Stimulated activated CD4-positive, alpha-beta T cell treated with anti-CD3 and anti-CD28 coated beads, Interleukin-12 subunit alpha, Interleukin-12 subunit beta, amount 100 ng/mL, for 48 hours (primary cell): ENCODE measurements around the gene USP48.
"Not testable (repeated sequence)": the region's sequence is repeated elsewhere in the genome, so short reads cannot be mapped to it uniquely, and the experiment has no call there.

ENCODE experiments used
- DNase-seq, 3 donors: peaks; one replicate each; pipeline ENCODE4 v3.0.0-alpha.2; 2020; ENCODE audit warnings: low read depth in 2 of 3, low spot score in 1 of 3

The USP48 gene

DNA sequence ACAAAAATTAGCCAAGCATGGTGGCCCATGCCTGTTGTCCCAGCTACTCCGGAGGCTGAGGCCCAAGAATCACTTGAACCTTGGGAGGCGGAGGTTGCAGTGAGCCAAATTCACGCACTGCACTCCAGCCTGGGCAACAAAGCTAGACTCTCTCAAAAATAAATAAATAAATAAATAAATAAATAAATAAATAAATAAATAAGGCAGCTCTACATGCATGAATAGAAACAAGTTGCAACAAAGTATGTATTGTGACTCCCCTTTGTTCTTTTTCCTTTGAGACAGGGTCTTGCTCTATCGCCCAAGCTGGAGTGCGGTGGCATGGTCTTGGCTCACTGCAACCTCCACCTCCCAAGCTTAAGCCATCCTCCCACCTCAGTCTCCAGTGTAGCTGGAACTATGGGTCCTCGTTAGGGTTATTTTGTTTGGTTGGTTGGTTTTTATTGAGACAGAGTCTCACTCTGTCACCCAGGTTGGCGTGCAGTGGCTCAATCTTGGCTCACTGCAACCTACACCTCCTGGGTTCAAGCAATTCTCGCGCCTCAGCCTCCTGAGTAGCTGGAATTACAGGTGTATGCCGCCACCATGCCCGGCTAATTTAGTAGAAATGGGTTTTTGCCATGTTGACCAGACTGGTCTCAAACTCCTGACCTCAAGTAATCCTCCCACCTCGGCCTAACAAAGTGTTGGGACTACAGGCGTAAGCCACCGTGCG is 8.0 kb downstream of the USP48 start:
- no peak for DNase-seq

- no peak for DNase-seq
These were observed 9.4 kb downstream of the USP48 start for GRCh38 chr1:21773585-21773984.

- DNase-seq: not testable (repeated sequence)
These were observed 11.3 kb downstream of the USP48 start for GRCh38 chr1:21771672-21772071.

GRCh38 chr1:21770602-21771001 is 12.3 kb downstream of the USP48 start:
- DNase-seq: not testable (repeated sequence)

DNA sequence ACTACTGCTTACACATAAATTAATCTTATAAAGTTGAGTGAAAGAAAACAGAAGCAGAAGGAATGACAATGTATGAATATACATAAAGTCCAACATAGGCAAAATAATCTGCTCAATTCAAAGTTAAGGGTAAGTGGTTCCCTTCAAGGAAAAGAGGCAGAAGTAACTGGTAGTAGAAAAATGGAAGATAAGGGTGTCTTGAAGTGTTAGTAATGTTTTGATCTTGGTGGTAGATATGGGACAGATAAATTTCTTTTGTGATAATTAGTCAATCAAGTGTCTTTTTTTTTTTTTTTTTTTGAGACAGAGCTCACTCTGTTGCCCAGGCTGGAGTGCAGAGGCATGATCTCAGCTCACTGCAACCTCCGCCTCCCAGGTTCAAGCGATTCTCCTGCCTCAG is 12.7 kb downstream of the USP48 start:
- DNase-seq: no peak

DNA sequence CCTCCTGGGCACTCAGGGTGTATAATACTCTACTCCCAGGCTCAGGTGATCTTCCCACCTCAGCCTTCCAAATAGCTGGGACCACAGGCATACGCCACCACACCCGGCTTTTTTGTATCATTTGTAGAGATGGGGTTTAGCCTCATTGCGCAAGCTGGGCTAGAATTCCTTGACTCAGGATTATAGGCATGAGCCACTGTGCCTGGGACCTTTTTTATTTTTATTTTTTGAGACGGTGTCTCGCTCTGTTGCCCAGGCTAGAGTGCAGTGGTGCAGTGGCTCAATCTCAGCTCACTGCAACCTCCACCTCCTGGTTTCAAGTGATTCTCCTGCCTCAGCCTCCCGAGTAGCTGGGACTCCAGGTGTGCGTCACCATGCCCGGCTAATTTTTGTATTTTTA is 15.8 kb downstream of the USP48 start:
- DNase-seq: not testable (repeated sequence)

- no peak for DNase-seq
These were observed 16.7 kb downstream of the USP48 start for GRCh38 chr1:21766210-21766609.

DNA sequence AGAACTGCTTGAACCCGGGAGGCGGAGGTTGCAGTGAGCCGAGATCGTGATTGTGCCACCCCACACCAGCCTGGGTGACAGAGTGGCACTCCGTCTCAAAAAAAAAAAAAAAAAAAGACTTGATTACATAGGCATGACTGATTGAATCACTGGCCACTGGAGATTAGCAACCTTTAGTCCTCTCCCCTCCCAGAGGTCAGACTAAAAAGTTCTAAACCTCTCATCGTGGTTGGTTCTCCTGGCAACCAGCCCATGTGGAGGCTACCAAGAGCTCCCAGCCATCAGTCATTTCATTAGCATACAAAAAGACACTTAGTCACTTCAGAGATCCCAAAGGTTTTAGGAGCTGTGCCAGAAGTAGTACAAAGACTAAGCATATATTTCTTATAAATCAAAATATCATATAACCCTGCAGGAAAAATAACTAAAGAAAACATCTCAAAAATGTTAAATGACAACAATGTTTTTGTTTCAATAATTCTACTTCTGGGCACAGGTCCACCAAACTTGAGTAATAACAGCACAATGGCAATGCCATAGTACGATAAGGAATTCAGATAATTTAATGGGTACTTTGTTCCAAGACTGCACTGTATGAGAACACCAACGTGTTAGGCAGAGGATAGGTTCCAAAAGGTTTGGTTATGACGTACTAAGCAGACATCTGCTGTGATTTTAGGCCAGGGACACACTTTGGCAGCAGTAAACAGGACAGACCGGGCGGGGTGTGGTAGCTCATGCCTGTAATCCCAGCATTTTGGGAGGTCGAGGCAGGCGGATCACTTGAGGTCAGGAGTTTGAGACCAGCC is 18.1 kb downstream of the USP48 start:
- DNase-seq: no peak

DNA sequence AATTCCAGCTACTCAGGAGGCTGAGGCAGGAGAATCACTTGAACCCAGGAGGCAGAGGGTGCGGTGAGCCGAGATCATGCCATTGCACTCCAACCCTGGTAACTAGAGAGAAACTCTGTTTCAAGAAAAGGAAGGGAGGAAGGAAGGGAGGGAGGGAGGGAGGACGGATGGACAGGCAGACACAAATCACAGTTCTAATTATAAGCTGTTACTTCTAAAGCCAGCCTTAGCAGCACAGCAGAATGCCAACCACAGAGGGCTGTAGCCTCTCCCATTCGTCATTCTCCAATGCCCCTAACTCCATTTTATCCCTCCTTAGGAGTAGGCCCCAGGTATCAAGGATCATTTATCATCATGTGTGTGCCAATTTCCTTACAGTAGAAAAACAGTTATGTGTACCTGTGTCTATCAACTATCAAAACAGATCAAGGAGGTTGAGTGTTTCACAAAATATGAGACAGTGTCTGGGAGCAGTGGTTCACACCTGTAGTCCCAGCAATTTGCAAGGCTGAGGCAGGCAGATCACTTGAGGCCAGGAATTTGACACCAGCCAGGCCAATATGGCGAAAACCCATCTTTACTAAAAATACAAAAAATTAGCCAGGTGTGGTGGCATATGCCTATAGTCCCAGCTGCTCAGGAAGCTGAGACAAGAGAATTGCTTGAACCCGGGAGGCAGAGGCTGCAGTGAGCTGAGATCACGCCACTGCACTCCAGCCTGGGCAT is 19.1 kb downstream of the USP48 start:
- no peak for DNase-seq

GRCh38 chr1:21763236-21763635 is 19.7 kb downstream of the USP48 start:
- DNase-seq: no peak

DNA sequence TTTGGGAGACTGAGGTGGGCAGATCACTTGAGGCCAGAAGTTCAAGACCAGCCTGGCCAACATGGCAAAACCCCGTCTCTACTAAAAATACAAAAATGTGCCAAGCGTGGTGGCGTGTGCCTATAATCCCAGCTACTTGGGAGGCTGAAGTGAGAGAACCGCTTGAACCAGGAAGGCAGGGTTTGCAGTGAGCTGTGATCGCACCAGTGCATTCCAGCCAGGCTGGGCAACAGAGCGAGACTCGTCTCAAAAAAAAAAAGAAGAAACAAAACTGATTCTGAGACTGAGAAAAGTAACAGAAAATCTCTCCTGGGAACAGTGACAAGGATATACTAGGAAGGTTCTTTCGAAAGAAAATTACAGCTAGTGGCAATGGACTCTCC is 20.9 kb downstream of the USP48 start:
- no peak for DNase-seq

DNA sequence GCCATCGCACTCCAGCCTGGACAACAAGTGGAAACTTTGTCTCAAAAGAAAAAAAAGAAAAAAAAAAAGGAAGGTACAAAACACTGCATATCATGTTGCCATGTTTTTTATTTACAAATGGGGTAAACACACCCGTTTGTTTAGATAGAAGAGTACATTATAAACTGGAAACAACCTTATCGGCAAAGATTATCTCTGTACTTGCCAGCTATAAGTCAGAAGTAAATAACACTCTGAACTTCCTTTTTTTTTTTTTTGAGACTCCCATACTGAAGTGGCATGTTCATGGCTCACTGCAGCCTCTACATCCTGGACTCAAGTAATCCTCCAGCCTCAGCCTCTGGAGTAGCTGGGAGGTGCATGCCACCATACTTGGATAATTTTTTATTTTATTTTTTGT is 21.9 kb downstream of the USP48 start:
- DNase-seq: no peak

- no peak for DNase-seq
These were observed 23.1 kb downstream of the USP48 start for GRCh38 chr1:21759818-21760217.

GRCh38 chr1:21759182-21759581 is 23.8 kb downstream of the USP48 start:
- DNase-seq: no peak

DNA sequence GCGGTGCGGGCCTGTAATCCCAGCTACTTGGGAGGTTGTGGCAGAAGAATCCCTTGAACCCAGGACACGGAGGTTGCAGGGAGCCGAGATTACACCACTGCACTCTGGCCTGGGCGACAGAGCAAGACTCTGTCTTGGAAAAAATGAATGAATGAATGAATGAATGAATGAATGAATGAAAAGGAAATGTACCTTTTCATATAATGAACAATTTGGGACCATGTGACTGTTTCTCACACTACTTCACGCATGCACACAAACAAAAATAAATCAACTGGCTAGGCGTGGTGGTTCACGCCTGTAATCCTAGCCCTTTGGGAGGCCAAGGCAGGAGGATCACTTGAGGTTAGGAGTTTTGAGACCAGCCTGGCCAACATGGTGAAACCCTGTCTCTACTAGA is 24.3 kb downstream of the USP48 start:
- DNase-seq: no peak

DNA sequence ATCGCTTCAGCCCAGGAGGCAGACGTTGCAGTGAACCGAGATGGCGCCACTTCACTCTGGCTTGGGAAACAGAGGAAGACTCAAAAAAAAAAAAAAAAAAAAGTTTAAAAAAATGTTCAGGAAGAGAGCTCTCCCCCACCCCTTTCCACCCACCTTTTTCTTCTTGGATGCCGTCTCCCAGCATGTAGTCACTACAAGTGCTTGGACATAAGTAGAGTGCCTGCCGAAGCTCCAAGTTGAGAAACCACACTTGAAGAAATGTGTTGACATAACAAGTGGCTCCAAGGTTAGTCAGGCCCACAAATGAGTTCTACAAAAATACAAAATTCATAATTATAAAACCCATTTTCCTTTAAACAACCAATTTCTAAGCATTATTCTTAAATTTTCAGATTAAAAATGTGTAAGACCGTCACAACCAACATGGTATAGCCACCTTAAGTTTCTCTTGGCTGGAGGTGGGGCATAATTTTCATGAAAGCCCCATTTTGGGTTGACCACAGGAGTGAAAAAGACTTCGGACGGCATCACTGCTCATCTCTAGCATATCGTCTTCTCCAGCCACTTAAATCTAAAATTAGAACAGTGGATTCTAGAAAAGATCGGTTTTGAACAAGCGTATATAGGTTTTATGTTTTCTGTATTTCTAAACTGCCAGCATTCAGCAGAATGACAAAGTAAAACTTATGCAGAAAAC is 26.4 kb downstream of the USP48 start:
- DNase-seq: no peak

- no peak for DNase-seq
These were observed 27.9 kb downstream of the USP48 start for GRCh38 chr1:21755067-21755466.

GRCh38 chr1:21754583-21754982 is 28.4 kb downstream of the USP48 start:
- no peak for DNase-seq

DNA sequence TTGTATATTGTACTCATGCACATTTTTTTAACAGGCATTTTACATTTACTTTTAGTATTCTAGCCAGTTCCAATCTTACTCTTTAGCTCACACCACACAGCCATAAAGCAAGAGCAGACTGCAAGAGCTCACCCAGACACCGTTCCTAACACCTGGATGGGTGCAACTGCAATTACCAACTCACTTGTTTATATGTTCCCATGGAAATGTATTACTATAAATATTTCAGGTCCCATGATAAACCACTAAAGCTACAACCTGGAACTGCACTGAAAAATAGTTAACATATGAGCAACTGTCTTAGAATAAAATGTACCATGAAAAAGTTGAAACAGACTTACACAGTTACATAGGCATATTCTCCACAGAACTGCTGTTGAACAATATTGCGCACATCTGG is 30.8 kb downstream of the USP48 start:
- DNase-seq: no peak

DNA sequence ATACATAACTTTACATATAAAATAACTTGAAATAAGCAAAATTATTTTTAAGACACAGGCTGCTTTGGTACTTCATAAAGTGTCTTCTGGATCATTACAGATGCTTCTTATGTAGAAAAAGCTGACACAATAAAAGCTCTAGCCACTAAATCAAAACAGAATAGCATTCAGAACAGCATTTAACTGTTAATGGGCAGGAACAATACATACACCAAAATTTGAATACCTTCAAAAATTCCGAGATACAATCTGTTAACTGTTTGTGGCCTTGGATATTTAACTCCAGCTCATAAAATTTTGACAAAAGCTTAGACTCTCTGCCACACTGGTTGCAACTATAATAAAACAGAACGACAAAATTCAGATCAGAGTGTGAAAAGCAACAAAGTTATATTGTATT is 31.7 kb downstream of the USP48 start:
- no peak for DNase-seq

DNA sequence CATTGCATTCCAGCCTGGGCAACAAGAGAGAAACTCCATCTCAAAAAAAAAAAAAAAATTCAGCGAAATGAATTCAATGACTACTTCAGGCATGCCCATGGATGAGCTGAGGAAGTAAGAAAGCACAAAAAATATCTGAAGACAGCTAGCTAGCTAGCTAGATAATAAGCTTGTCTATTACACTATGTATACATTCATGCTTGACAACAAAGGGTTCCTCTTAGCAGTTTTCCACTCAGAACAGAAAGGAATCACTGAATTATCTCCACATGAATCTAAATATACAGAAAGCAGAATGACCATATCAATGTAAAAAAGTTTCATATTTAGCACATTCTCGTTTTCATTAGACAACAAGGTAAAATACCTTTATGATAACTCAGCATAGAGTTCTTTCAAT is 32.1 kb downstream of the USP48 start:
- no peak for DNase-seq
